HT-29 (cell line): Measurements from ENCODE around the gene FRMD1. TPM values are rescaled to one million over a fixed set of nuclear protein-coding genes. Genes with fewer than 3 reads are reported as not detected.

Source experiments
- DNase-seq: peaks from one replicate; pipeline ENCODE4 v3.0.0-alpha.2; 2015; ENCODE audit warnings: low spot score
- total RNA-seq: library from RNA; depleted of rRNA; stranded (reverse); fragments of >200 nt; shearing (Covaris generic); gene quantifications from 2 replicates; pipeline ENCODE4 v1.2.3, GENCODE V29; 2014

The FRMD1 gene
- total RNA-seq, 1 experiment from 2014 or later = not detected

- DNase-seq = no peak
Observed at GRCh38 chr6:168111911-168112310, 32.9 kb upstream of the FRMD1 start.

GRCh38 chr6:168110437-168110836, 31.4 kb upstream of the FRMD1 start:
- no peak for DNase-seq

GRCh38 chr6:168109171-168109570, 30.2 kb upstream of the FRMD1 start:
- DNase-seq = no peak

DNA sequence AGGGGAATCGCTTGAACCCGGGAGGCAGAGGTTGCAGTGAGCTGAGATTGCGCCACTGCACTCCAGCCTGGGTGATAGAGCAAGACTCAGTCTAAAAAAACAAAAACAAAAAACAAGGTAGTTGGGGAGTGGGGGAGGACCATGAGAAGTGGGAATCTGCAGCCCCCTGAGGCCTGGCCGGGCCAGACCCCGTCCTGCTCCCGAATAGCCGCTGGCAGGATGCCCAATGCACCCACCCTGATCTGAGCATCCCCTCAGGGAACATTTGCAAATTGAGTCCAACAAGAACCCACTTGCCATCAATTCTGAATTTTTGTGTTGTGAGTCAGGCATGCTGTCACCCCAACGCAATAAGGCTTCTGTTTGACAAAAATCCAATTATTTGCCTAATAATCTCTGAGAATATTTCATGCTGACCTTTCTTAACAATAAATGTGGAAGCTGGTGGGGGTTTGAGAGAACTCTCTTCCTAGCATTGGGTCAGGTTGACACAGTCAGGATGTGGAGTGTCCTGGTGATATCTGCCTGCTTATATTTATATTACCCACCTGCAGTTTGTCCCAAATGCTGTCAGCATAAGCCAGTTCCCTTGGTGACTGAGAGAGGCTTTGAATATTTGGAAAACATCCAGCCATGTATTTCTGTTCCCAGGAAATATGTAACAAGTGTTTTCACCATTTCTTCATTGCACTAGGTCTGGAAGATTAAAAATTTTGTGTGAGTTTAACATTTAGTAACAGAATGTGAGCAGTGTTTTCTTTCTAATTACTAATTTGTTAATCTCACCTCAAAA, 28.4 kb upstream of the FRMD1 start:
- no peak for DNase-seq

GRCh38 chr6:168106633-168107005, 27.6 kb upstream of the FRMD1 start:
- no peak for DNase-seq

DNA sequence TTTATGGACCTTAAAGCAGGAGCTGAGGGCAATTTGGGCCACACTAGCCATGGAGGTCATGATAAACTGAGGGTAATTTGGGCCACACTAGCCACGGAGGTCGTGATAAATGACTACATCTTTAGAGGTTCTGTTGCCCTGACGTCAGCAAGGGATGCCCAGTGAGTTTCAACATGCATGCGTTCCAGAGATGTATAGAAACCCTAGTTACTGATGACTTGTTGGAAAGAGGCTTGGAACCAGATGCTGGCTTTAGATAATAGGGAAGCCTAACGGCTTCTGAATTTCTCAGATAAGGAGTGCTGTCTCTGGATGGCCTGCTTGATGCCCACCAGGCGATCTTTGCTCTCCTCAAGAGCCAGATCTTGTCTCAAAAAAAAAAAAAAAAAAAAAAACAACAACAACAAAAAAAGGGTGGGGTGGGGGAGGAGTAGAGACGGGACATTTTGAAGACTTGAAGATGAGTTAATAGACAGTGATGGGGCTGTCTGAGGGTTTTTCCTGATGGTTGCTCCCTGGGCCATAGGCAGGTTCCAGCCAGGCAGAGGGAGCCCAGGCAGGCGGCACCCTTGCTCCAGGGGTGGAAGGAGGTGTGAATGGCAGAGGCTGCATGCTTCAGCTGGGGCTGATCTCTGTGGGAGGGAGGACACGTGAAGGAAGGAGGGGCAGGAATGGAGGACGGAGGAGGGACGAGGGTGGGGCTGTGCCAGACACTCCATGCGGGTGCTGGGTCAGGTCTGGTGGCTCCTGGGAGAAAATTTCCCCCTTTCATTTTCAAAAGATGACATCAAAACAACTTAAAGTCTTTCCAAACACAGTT, 27.0 kb upstream of the FRMD1 start:
- DNase-seq = no peak

DNA sequence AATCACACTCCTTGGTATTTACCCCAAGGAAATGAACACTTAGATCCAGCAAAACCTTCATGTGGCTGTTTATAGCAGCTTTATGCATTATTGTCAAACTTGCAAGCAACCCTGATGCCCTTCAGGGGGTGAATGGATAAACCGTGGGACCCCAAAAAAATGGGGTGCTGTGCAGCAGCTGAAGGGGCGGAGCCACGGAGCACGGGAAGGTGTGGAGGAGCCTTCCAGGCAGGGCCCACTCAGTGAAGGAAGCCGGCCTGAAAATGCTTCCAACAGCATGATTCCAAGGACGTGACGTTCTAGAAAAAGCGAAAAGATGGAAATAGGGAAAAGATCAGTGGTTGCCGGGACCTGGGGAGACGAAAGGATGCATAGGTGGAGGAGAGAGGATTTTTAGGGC, 25.6 kb upstream of the FRMD1 start:
- no peak for DNase-seq

DNA sequence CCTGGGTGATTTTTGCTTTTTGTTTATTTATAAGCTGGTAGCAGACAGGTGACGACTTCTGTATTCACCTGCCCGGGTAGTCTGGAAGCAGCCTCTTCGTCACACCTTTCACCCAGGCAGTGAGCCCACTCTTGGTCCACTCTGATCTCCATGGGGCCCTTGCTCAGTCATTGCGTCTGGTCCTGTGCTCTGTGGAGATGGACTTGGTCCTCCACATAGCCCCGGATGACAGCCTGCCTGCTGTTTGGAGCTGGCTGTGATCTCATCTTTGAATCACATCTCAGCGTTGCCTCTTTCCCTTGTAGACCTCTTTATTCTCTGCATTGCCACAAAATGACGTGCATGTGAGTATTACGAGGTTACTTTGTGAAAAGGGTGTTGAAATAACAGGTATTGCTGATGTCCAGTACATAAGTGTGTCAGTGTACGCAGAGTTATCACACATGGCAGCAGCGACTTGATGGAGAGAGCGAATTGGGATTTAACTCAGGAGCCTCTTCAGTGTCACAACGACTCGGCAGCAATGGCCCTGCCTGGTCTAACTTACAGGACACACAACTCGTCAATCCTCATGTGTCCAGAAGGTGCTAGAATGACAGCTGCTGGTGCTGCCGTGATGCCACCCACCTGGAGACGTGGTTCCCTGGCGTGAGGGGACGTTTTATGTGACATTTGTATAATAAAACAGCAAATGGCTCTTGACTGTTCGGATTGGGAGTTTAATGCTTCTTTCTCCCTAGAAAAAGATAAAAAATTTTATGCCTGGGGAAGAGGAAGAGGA, 24.2 kb upstream of the FRMD1 start:
- no peak for DNase-seq

- no peak for DNase-seq
Observed at GRCh38 chr6:168102315-168102985, 23.4 kb upstream of the FRMD1 start.

DNA sequence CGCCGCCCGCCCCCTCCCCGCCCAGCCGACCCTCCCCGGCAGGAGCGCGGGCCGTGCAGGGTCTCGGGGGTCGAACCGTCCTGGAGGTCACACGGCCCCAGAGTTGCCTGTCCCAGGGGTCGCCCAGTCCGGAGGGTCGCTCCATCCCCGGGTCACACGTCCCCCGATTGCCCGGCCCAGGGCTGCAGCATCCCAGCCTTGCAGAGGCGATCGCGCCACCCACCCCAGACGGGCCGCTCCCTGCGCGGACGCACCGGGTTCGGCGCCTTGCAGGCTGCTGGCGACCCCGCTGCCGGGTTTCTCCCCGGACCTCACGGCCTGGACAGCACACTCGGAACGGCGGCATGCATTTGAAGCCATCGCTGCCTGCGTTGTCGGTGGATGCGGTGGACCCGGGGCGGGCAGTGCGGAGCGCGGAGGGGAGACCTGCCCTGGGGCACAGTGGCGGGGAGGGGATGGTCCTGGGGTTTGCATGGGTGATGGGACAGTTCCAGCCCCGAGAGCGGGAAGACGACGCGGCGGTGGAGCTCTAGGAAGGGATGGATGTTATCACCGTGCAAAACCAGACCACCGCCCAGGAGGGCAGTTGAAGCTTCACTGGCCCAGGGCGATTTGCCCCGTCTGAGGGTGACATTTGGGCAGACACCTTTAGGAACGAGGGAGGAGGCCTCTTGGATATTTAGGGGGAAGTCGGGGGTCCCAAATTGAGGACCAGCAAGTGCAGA, 22.7 kb upstream of the FRMD1 start:
- no peak for DNase-seq

DNA sequence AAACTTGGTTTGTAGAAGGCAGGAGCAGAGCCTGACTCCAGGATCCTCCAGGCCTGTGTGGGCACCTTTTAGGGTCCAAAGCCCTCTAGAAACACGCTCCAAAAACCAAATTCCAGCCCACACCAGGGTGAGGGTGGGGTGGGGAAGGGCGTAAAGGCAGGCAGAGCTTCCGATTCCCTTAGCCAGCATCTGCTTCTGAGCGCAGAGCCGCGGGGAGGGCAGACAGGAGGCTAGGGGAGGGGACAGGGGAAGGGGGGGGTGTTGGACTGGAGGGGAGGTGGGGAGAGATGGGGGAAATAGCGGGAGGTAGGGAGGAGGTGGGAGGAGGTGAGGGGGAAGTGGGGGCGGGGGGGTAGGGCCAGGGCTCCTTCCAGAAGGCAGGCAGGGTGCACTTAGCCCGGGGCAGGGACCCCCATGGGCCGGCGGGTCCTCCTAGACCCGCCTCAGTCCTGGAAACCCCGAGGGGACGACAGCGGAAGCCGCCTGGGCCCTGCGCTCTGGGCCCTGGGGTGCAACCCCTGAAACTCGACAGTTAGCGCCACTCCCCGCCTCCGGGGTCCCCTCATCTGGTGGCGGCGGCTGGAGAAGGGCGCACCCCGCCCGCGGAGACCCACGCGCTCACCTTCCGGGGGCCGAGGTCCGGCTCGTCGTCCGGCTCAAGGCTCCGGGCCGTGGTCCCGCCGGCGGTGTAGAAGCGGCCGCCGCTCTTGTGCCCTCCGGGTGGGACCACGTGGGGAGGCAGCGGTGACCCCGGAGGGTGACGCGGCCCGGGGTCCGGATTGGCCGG, 22.0 kb upstream of the FRMD1 start:
- no peak for DNase-seq

- no peak for DNase-seq
Observed at GRCh38 chr6:168100011-168100802, 21.2 kb upstream of the FRMD1 start.

- no peak for DNase-seq
Observed at GRCh38 chr6:168099201-168100010, 20.4 kb upstream of the FRMD1 start.

DNA sequence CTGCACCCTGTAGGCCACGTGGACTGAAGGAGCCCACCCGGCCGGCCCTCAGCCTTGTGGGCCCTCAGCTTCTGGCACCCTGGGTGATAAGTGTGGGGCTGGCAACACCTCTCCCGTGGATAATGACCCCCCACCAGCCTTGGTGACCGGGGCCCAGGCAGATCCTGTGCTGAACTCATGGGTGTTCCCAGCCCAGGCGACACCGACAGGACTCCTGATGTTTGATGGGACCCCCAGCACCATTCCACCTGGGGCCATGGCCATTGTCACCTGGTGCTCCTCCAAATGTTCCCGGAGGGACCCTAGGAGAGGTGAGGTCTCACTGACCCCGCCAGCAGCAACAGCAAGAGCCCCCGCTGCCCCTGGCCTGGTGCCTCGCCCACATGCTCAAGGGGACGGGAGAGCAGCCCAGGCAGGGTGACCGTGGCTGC, 19.4 kb upstream of the FRMD1 start:
- no peak for DNase-seq

- no peak for DNase-seq
Observed at GRCh38 chr6:168097621-168098430, 18.8 kb upstream of the FRMD1 start.

- DNase-seq = no peak
Observed at GRCh38 chr6:168097221-168097620, 18.2 kb upstream of the FRMD1 start.

DNA sequence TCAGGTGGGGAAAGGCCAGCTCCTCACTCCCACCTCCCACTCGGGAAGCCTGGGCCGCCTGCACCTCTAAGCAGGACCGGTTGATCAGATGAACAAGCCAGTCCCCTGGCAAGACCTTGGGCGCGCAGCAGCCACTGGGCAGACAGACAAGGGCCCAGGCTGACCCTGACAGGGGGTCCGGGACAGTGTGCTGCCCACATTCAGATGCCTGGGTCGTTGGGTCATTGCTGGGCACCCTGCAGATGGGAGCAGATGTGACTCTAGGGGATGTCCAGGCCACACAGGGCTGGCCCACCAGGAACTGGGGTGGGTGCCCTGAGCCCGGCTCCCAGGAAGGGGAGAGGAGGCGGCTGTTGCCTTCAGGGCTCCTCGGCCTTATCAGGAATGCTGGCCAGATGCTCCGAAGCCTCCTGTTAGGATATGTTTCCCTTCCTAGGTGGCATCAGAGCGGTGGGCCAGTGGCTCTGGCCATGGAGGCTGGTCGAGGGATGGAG, 17.3 kb upstream of the FRMD1 start:
- no peak for DNase-seq
